ENCODE data around the gene MED12L.

Gene MED12L

GRCh38 chr3:151109286-151109800 is 23.9 kb downstream of the MED12L start:
- DNase-seq (ENCODE audit: low read depth) = no peak
- H3K4me3 ChIP-seq (ENCODE audit: low read depth, low read length) = no peak overlapping the region
- TF ChIP-seq MYC (IDR thresholded peaks at IDR 0.05; ENCODE audit: low read depth, low read length) = no peak
- no peak for TF ChIP-seq CTCF (IDR thresholded peaks at IDR 0.05; ENCODE audit: low read depth, low read length)
- no peak for TF ChIP-seq POLR2A (IDR thresholded peaks at IDR 0.05; ENCODE audit: extremely low read depth, insufficient read length)
- TF ChIP-seq, protein P1, sequence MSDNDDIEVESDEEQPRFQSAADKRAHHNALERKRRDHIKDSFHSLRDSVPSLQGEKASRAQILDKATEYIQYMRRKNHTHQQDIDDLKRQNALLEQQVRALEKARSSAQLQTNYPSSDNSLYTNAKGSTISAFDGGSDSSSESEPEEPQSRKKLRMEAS (IDR thresholded peaks at IDR 0.05; ENCODE audit: low read depth, low read length) = no peak

- no peak overlapping the region for H3K4me3 ChIP-seq (ENCODE audit: low read depth, low read length)
- DNase-seq (ENCODE audit: low read depth) = no peak
- no peak for TF ChIP-seq MYC (IDR thresholded peaks at IDR 0.05; ENCODE audit: low read depth, low read length)
- TF ChIP-seq POLR2A (IDR thresholded peaks at IDR 0.05; ENCODE audit: extremely low read depth, insufficient read length) = no peak
- TF ChIP-seq, protein P1 (IDR thresholded peaks at IDR 0.05; ENCODE audit: low read depth, low read length) = no peak
- no peak for TF ChIP-seq CTCF (IDR thresholded peaks at IDR 0.05; ENCODE audit: low read depth, low read length)
Measured at GRCh38 chr3:151112731-151113130, 27.3 kb downstream of the MED12L start.

DNA sequence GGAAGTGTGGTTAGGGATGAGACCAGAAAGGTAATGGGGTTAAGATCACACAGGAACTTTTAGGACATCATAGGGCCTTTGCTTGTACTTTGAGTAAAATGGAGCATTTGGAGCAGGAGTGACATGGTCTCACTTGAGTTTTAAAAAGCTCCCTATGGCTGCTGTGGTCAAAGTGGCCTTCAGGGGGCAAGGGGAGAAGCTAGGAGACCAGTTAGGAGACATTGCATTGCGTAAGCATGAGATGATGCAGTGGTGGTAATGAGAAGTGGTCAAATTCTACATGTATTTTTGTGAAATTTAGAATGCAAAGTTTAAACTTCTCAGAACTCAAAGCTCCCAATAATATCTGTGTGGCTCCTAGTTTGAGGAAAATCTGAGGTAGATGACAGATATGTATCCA is 27.9 kb downstream of the MED12L start:
- DNase-seq (ENCODE audit: low read depth) = peak; percentile 36
- no peak for TF ChIP-seq MYC (IDR thresholded peaks at IDR 0.05; ENCODE audit: low read depth, low read length)
- TF ChIP-seq POLR2A (IDR thresholded peaks at IDR 0.05; ENCODE audit: extremely low read depth, insufficient read length) = no peak
- TF ChIP-seq, protein P1 (IDR thresholded peaks at IDR 0.05; ENCODE audit: low read depth, low read length) = no peak
- no peak for TF ChIP-seq CTCF (IDR thresholded peaks at IDR 0.05; ENCODE audit: low read depth, low read length)
- H3K4me3 ChIP-seq (ENCODE audit: low read depth, low read length) = no peak overlapping the region

DNA sequence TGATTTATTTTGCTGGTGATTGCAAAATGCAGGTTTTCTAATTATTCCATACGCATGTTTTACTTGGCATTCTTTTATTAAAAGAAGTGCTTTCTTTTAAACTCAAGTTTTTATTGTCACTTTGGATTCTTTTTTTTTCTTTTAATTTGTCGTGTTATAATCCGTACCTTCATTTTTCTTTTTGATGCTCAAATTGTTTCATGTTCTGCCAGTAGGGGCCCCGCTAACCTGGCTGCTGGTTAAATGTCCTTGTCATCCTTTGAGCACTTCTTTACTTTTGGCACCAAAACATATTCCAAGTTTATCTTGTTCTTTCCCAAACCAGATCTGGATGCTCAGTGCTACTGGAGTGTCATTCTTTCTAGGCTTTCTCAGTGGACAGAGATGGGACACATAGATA is 31.6 kb downstream of the MED12L start:
- no peak overlapping the region for H3K4me3 ChIP-seq (ENCODE audit: low read depth, low read length)
- TF ChIP-seq, protein P1 (IDR thresholded peaks at IDR 0.05; ENCODE audit: low read depth, low read length) = no peak
- no peak for DNase-seq (ENCODE audit: low read depth)

DNA sequence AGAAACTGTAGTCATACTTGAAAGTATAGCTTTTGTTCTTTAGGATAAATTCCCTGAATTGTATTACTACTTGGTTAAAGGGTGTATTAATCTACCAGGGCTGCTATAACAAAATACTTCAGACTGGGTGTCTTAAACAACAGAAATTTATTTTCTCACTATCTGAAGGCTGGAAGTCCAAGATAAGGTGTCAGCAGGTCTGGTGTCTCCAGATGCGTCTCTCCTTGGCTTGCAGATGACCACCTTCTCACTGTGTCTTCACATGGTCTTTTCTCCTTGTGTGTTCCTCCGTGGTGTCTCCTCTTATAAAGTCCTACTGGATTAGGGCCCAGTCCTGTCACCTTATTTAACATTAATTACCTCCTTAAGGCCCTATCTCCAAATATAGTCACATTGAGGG is 33.7 kb downstream of the MED12L start:
- no peak overlapping the region for H3K4me3 ChIP-seq (ENCODE audit: low read depth, low read length)
- TF ChIP-seq CTCF (IDR thresholded peaks at IDR 0.05; ENCODE audit: low read depth, low read length) (no peak), POLR2A (IDR thresholded peaks at IDR 0.05; ENCODE audit: extremely low read depth, insufficient read length) (no peak), MYC (IDR thresholded peaks at IDR 0.05; ENCODE audit: low read depth, low read length) (no peak)
- TF ChIP-seq, protein P1 (IDR thresholded peaks at IDR 0.05; ENCODE audit: low read depth, low read length) = no peak
- no peak for DNase-seq (ENCODE audit: low read depth)

DNA sequence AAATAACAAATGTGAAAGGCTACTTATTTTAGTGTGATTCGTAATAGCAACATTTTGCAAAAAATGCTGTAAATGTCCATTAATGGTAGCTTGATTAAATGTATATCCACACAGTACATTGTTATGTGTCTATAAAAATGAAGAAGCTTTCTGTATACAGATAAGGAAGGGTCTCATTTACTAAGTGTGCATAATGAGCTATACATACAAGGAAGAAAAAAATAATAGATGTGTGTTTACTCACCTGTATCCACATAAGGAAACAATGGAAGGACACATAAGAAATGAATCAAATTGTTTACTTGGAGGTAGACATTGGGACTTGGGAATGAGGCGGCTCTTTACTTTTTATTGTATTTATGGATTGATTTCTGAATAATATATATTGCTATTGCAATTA is 34.9 kb downstream of the MED12L start:
- DNase-seq (ENCODE audit: low read depth) = no peak
- TF ChIP-seq POLR2A (IDR thresholded peaks at IDR 0.05; ENCODE audit: extremely low read depth, insufficient read length) (no peak), CTCF (IDR thresholded peaks at IDR 0.05; ENCODE audit: low read depth, low read length) (no peak)
- no peak overlapping the region for H3K4me3 ChIP-seq (ENCODE audit: low read depth, low read length)

All from NB4 (cell line).